IPS-18a (cell line): ENCODE data around the gene TBC1D8.

Experiments used
- H3K27ac ChIP-seq: one replicate; pipeline ENCODE4 v1.5.1; 2013; ENCODE audit warnings: low read length
- H3K27me3 ChIP-seq: one replicate; pipeline ENCODE4 v1.6.1; 2013; ENCODE audit warnings: mild to moderate bottlenecking, low read length; ENCODE audit not compliant: control insufficient read depth, insufficient read depth
- H3K36me3 ChIP-seq: one replicate; pipeline ENCODE4 v1.6.1; 2013; ENCODE audit warnings: low read depth, low read length; ENCODE audit not compliant: control insufficient read depth
- H3K4me1 ChIP-seq: one replicate; pipeline ENCODE4 v1.6.1; 2013; ENCODE audit warnings: low read depth, low read length; ENCODE audit not compliant: control insufficient read depth
- H3K4me3 ChIP-seq: one replicate; pipeline ENCODE4 v1.5.1; 2013; ENCODE audit warnings: low read length
- H3K9ac ChIP-seq: one replicate; pipeline ENCODE4 v1.6.1; 2013; ENCODE audit warnings: mild to moderate bottlenecking, low read length, moderate library complexity
- H3K9me3 ChIP-seq: one replicate; pipeline ENCODE4 v1.6.1; 2013; ENCODE audit warnings: low read depth, low read length; ENCODE audit not compliant: control insufficient read depth

TBC1D8 gene

DNA sequence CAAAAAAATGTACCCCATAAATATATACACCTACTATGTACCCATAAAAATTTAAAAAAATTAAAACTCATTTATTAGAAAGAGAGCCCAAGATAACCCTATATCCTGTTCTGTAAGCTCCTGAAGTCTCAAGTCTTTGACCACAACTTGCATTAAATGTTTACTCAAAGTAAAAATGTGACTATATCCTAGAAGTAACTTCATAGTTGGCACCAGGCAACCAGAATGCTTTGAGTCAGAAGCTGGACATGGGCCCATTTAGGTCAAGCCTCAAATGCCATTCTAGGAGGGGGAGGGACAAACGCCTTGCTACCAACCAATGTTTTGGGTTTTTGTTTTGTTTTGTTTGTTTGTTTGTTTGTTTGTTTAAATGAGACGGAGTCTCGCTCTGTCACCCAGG is 9.3 kb upstream of the TBC1D8 start:
- H3K36me3 ChIP-seq = no peaks in the 10 kb centered on the region
- peaks cover 5% of the 10 kb centered on the region for H3K4me1 ChIP-seq
- H3K4me3 ChIP-seq = no peak overlapping the region
- H3K27ac ChIP-seq = no peak overlapping the region
- no peak overlapping the region for H3K9ac ChIP-seq
- no peaks in the 10 kb centered on the region for H3K27me3 ChIP-seq
- peaks cover 6% of the 10 kb centered on the region for H3K9me3 ChIP-seq

DNA sequence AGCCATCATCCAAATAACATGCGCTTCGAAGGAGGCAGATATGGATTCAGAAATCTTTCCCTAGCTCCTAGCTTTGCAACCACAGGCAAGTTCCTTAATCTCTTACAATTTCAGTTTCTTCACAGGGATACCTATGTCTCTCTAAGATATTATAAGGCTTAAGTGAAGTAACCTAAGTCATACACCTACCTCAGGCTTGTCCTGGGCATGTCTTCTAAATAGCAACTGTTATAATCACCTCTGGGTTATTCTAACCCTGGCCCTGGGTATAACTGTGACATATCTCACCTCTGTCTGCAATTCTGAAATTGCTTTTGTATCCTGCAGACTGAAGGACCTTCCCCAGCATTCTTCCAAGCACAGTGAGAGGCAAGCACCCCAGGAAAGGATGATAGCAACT is 8.3 kb upstream of the TBC1D8 start:
- peaks cover 6% of the 10 kb centered on the region for H3K9me3 ChIP-seq
- no peak overlapping the region for H3K27ac ChIP-seq
- no peak overlapping the region for H3K4me3 ChIP-seq
- no peak overlapping the region for H3K9ac ChIP-seq
- peaks cover 5% of the 10 kb centered on the region for H3K4me1 ChIP-seq
- no peaks in the 10 kb centered on the region for H3K36me3 ChIP-seq
- no peaks in the 10 kb centered on the region for H3K27me3 ChIP-seq

DNA sequence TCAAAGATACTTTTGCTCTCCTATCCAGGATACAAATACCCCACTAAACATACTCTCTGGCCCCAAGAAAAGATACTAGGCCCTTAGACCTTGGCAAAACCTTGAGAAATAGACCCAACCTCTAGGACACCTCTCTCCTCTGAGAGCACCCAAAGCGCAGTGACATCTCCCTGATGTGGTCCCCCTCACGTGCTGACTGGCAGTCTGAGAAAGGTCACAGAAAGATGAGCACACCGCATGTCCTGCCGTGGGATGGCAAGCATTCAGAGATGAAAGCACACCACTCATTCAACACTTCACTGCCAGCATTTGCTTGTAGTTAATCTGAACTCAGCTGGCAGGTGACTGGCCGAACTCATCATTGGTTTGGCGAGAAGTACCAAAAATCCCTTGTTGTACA is 6.1 kb upstream of the TBC1D8 start:
- Histone ChIP-seq H3K9me3 (no peaks in the 10 kb centered on the region), H3K4me3 (no peak overlapping the region)

DNA sequence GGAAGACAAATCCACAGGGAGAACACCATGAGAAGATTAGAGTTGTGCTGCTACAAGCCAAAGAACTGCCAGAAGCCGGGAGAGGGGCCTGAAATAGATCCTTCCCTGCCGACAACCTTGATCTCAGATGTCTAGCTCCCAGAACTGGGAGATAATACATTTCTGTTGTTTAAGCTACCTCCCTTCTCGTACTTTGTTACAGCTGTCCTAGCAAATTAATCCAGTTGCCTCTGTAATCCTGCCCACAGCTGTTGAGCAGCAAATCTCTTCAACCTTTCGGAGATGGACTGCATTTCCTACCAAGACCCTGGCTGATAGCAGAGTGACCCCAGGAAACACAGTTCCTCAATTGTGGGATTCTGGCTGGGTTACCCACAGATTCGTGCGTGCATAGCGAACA is 2.6 kb upstream of the TBC1D8 start:
- Histone ChIP-seq H3K27me3 (peaks cover 26% of the 10 kb centered on the region), H3K4me3 (no peak overlapping the region), H3K9ac (no peak overlapping the region), H3K36me3 (no peaks in the 10 kb centered on the region), H3K4me1 (peaks cover 23% of the 10 kb centered on the region), H3K9me3 (no peaks in the 10 kb centered on the region), H3K27ac (no peak overlapping the region)

More for the DNA sequence above, 6.1 kb upstream of the TBC1D8 start:
- Histone ChIP-seq H3K27ac (no peak overlapping the region), H3K36me3 (no peaks in the 10 kb centered on the region), H3K27me3 (peaks cover 8% of the 10 kb centered on the region), H3K9ac (no peak overlapping the region), H3K4me1 (peaks cover 12% of the 10 kb centered on the region)

DNA sequence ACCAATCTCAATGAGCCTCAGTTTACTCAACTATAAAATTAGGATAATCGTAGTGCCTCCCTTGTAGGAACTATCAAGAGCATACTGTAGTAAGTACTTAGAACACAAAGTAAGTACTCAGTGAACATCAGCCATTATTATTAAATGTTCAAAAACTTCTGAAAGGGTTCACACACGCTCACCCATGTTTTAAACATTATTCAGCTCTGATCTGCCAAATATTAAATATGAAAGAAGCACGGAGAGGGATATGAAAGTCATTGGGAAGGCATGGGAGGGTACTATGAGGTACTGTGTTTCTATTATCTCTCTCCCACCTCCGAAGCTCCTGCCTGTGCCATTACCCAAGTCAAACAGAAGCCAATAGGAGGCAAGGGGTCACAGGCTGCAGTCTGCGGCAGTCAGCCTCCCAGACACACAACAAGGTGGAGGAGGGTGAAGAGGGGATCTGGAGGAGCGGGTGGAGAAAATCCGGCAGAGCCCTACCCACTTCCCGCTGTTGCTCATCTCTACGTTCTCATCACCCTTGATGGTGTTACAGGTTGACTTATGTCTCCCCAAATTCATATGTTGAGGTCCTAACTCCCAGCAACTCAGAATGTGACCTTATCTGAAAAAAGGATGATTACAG is 2.0 kb upstream of the TBC1D8 start:
- no peaks in the 10 kb centered on the region for H3K9me3 ChIP-seq
- peak overlapping the region; percentile 65 for H3K4me3 ChIP-seq
- H3K9ac ChIP-seq = no peak overlapping the region
- peaks cover 23% of the 10 kb centered on the region for H3K4me1 ChIP-seq
- H3K27me3 ChIP-seq = peaks cover 28% of the 10 kb centered on the region
- no peaks in the 10 kb centered on the region for H3K36me3 ChIP-seq
- H3K27ac ChIP-seq = no peak overlapping the region

DNA sequence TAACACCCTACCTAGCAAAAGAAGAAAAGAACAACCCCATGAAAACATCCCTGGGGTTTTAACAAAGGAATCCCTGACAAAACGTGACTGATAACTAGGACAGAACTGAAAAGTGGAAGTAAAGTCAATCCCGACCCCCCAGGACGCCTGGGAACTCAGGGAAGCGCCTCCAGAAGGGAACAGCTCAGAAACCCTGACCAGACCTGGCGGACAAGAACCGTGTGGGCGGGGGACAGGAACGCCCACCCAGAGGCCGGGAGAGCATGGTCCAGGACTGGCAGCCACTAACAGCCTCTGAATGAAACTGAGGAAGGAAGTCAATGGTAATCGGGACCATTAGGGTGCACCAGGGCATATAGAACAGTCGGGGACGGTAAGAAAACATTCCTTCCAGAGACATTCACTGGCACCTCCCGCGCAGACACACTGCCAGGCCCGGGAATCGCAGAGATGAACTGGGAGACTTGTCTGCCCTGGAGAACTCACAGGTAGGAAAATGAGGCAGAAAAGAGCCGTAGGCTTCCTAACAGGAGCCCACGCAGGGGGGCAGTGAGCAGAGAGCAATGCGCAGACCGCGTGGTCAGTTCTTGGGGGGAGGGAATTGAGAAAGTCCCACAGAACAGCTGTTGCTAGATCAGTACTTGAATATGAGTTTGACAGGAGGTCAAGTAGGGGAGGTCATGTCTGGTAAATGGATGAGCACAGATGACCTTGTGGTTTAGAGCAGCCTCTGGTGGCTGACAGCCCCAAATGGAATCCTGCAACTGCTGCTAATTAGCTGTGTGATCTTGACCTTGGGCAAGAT is 1.3 kb upstream of the TBC1D8 start:
- H3K27me3 ChIP-seq = peaks cover 28% of the 10 kb centered on the region
- no peak overlapping the region for H3K9ac ChIP-seq
- peak overlapping the region; percentile 65 for H3K4me3 ChIP-seq
- no peaks in the 10 kb centered on the region for H3K9me3 ChIP-seq
- no peak overlapping the region for H3K27ac ChIP-seq
- H3K36me3 ChIP-seq = no peaks in the 10 kb centered on the region
- peaks cover 27% of the 10 kb centered on the region for H3K4me1 ChIP-seq

DNA sequence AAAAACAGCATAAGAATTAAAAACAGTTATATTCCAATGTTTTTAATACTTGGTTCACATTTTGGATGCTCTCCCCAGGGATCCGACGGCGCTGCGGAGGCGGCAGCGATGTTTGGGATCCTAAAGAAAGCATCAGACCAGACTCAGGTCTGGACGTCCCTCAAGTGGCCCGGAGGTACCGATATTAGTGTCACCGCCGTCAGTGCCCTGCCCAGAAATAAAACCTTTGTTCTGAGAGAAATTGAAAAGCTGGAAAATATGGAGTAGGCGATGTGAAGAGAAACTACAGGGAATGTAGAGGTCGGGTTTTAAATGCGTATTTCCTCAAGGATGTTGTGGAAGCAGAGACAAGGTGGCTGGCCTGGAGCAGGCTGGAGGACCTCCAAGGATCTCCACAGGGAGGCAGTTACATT is 683 bp upstream of the TBC1D8 start:
- peak overlapping the region; percentile 65 for H3K4me3 ChIP-seq
- no peaks in the 10 kb centered on the region for H3K36me3 ChIP-seq
- no peaks in the 10 kb centered on the region for H3K9me3 ChIP-seq
- peak overlapping the region; percentile 41 for H3K9ac ChIP-seq
- peaks cover 28% of the 10 kb centered on the region for H3K27me3 ChIP-seq
- H3K4me1 ChIP-seq = peaks cover 27% of the 10 kb centered on the region
- H3K27ac ChIP-seq = no peak overlapping the region

DNA sequence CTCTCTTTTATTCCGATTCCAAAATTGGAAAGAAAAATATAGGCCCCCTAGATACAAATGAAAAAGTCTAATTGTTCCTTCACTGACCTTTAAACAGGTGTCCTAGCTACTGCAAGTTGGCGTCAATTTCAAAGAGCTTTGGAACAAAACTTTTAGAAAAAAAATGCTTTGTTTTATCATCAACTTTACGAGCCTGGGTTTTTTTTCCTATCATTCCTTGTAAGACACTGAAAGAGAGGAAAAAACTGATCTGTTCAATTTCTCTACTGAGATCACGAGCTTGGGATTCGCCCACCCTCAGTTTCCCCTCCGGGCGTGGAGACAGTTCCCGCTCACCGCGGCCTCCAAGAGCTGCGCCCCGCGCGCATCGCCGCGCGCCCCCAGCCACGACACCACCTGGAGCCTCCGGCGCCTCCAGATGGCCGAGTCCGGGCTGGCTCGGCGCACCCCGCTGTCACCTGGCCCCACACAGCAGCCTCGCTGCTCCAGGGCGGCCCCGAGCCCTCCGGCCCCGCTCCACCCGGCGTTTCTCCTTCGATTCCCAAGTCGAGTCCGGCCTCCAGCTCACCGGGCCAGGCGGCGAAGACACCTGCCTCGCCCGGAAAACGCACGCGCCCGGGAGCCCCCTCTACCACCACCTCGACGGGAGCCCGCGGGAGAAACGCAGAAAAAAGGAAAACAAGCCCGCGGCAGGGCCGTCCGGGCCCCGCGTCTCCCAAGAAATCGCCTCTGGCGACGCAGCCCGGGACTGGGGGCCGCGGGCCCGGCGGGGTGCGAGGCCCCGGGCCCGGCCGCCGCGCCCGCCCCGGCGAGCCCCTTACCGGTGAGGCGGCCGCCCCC is 656 bp downstream of the TBC1D8 start:
- Histone ChIP-seq H3K36me3 (no peaks in the 10 kb centered on the region), H3K9me3 (no peaks in the 10 kb centered on the region), H3K9ac (peak overlapping the region; percentile 16), H3K27ac (no peak overlapping the region), H3K4me1 (peaks cover 38% of the 10 kb centered on the region), H3K27me3 (peaks cover 28% of the 10 kb centered on the region), H3K4me3 (peak overlapping the region; percentile 66)

DNA sequence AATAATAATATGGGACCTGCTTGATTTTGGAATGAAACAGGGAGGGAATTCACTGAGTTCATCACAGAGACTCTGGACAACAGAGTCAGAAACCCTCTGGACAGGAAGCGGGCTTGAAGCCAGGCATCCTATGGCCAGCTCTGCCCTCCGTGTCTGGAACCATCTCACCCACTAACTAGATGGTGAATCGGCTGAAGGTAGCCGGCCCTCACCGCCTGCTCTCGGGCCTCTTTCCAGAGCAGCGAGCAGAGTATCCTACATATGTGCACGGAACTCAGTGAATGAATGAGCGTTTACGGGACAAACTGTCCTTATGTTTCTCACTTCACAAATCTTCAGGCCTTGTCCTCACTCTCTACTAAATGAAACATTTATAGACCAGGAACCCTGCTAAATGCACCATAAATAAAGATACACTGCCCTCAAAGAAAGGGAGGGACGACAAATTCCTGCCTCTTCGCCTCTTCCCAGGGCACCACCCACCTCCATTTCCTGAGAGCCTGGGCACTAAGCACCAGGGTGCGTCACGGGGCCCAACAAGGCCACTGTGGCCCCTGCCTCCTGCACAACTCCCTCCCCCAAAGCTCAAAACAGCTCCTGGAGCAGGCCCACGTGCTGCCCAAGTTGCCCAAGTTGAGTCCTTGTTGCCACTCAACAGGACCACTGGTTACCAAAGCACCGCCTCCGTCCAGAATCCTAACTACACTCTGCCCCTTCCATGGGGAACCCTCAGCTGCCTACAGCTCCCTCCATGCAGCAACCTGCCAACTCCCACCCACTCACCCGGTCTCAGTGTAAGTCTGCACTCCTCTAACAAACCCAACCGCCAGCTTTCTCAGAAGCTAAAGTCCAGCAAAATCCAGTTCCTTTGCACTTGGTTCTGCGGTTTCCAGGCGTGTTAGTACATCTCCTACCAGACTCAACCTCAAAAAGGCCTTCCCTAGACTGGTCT is 1.7 kb downstream of the TBC1D8 start:
- H3K4me3 ChIP-seq = peak overlapping the region; percentile 66
- no peak overlapping the region for H3K27ac ChIP-seq
- no peak overlapping the region for H3K9ac ChIP-seq

DNA sequence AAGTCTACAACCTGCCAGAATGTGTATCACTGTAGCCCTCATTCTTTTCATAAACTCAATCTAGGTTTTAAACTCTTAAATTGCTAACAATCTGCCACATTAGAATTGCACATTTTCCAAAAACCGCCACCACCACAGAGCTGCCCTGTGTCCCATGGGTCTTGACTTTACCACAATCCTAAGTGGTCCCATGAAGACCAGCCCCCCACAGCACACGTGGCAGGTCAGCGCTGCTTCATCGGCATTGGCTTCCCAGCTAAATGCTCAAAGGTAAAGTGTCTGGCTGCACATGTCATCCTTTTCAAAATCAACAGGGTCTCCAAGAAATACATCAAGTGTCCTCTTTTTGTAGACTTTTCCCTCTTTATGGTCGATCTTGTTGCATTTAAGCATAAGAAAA is 2.4 kb downstream of the TBC1D8 start:
- H3K27ac ChIP-seq = no peak overlapping the region
- H3K9ac ChIP-seq = no peak overlapping the region
- no peaks in the 10 kb centered on the region for H3K9me3 ChIP-seq
- H3K4me1 ChIP-seq = peaks cover 50% of the 10 kb centered on the region
- peaks cover 28% of the 10 kb centered on the region for H3K27me3 ChIP-seq
- no peak overlapping the region for H3K4me3 ChIP-seq
- H3K36me3 ChIP-seq = no peaks in the 10 kb centered on the region

More for the DNA sequence above, 1.7 kb downstream of the TBC1D8 start:
- Histone ChIP-seq H3K9me3 (no peaks in the 10 kb centered on the region), H3K4me1 (peaks cover 45% of the 10 kb centered on the region), H3K36me3 (no peaks in the 10 kb centered on the region), H3K27me3 (peaks cover 28% of the 10 kb centered on the region)
